Ectodermal cell (in vitro differentiated cells): Measurements from ENCODE around the gene AKAP13.
"Not testable (repeated sequence)": the region's sequence is repeated elsewhere in the genome, so short reads cannot be mapped to it uniquely, and the experiment has no call there.

ENCODE experiments used
- H3K27ac ChIP-seq: 2 replicates; pipeline ENCODE4 v1.7.0; 2013; ENCODE audit warnings: mild to moderate bottlenecking, low read depth, low read length; ENCODE audit not compliant: insufficient read depth, poor library complexity, severe bottlenecking
- H3K27me3 ChIP-seq: 2 replicates; pipeline ENCODE4 v1.7.0; 2013; ENCODE audit warnings: mild to moderate bottlenecking, low read length; ENCODE audit not compliant: insufficient read depth, control insufficient read depth, poor library complexity, severe bottlenecking
- H3K36me3 ChIP-seq: one replicate; pipeline ENCODE4 v1.7.0; 2013; ENCODE audit warnings: low read length; ENCODE audit not compliant: control insufficient read depth, insufficient read depth
- H3K4me1 ChIP-seq: one replicate; pipeline ENCODE4 v1.7.0; 2013; ENCODE audit warnings: low read length; ENCODE audit not compliant: control insufficient read depth, insufficient read depth
- H3K4me3 ChIP-seq: 2 replicates; pipeline ENCODE4 v1.7.0; 2013; ENCODE audit warnings: low read depth, low read length, control low read depth; ENCODE audit not compliant: insufficient read depth
- H3K9me3 ChIP-seq: 2 replicates; pipeline ENCODE4 v1.7.0; 2013; ENCODE audit warnings: mild to moderate bottlenecking, low read length, moderate library complexity; ENCODE audit not compliant: control insufficient read depth
- WGBS, 2 experiments: methylation state at CpG; one replicate each; pipeline ENCODE4 v1.1.7; 2013; ENCODE audit warnings: missing lambda C conversion rate in 2 of 2; 5-methylcytosine and 5-hydroxymethylcytosine counted together

Gene AKAP13

GRCh38 chr15:85527895-85528294, 147.5 kb downstream of the AKAP13 start:
- WGBS, 2 experiments = 92 to 98% methylated on average over 2 to 3 of the region's 3 CpGs
- H3K4me1 ChIP-seq = peaks cover 2% of the 10 kb centered on the region
- no peaks in the 10 kb centered on the region for H3K36me3 ChIP-seq
- H3K27me3 ChIP-seq = no peaks in the 10 kb centered on the region
- no peak overlapping the region for H3K4me3 ChIP-seq
- H3K27ac ChIP-seq = no peak overlapping the region
- no peaks in the 10 kb centered on the region for H3K9me3 ChIP-seq

DNA sequence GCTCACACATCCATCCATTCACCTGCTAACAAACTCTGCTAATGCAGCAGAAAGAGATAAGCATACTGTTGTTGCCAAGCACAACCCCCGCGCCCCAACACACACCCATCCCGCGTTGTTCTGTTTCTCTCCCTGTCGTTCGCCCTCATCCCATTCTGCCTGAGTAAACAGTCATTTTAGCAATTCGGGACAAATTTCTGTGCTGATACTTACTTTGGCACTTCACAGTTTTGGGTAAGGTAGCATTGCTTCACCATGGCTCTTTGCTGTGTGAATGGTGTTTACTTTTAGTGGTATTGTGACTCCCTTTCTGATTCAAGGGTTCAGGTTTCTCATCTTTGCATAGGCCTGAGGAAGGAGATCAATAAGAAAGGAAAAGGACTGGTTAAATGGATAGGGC, 149.7 kb downstream of the AKAP13 start:
- Histone ChIP-seq H3K9me3 (no peaks in the 10 kb centered on the region), H3K27me3 (no peaks in the 10 kb centered on the region), H3K4me1 (peaks cover 2% of the 10 kb centered on the region), H3K27ac (no peak overlapping the region), H3K36me3 (peaks cover 7% of the 10 kb centered on the region), H3K4me3 (no peak overlapping the region)
- WGBS, 2 experiments = 78 to 80% methylated on average over 7 of the region's 7 CpGs

GRCh38 chr15:85531083-85531482, 150.7 kb downstream of the AKAP13 start:
- Histone ChIP-seq H3K27me3 (no peaks in the 10 kb centered on the region), H3K36me3 (peaks cover 7% of the 10 kb centered on the region)
- WGBS, 2 experiments = 92 to 94% methylated on average over 3 to 4 of the region's 4 CpGs

DNA sequence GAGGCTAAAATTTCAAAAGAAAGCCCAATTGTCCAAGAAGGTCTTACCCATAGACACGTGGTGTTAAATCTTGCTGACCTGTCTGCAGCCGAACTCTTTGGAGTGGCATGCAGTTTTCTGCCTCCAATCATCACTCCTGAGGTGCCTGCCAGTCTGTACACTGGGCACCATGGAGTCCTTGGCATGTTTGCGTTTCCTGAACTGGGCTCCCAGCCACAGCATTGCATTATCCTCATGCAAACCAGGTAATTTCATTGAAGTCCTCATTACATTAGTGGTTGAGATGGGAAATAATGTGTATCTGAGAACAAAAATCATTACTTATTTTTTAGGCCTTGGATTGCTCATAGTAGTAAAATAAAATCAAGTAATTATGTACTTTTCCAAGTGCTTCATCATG, 152.3 kb downstream of the AKAP13 start:
- peaks cover 7% of the 10 kb centered on the region for H3K36me3 ChIP-seq
- 94 to 96% methylated on average over 3 of the region's 3 CpGs for whole genome bisulfite sequencing, 2 experiments
- H3K4me3 ChIP-seq = no peak overlapping the region

More at GRCh38 chr15:85531083-85531482, 150.7 kb downstream of the AKAP13 start:
- Histone ChIP-seq H3K4me1 (peaks cover 2% of the 10 kb centered on the region), H3K4me3 (no peak overlapping the region), H3K27ac (no peak overlapping the region), H3K9me3 (no peaks in the 10 kb centered on the region)

DNA sequence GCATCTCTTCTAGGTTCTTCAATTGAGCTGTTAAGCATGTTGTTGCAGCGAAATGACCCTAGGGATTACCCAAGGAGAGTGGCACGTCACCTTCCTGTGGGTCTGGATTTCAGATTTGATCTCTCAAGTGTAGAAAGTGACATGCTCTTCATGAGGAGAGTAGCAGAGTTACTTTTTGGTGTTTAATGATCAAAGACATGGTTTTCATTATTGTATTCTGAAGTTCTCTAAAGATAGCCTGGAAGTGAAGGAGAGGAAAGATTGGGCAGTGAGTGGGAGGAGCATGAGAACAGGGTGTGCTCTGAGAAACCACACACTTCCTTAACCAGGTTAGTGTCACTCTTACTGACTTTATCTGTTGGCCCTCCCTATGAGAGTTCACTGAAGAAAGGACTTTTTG, 153.6 kb downstream of the AKAP13 start:
- H3K27me3 ChIP-seq = no peaks in the 10 kb centered on the region
- H3K4me3 ChIP-seq = no peak overlapping the region
- H3K27ac ChIP-seq = no peak overlapping the region
- H3K9me3 ChIP-seq = no peaks in the 10 kb centered on the region
- H3K4me1 ChIP-seq = no peaks in the 10 kb centered on the region
- 95 to 100% methylated on average over 2 of the region's 2 CpGs for WGBS, 2 experiments
- peaks cover 7% of the 10 kb centered on the region for H3K36me3 ChIP-seq

More for the DNA sequence above, 152.3 kb downstream of the AKAP13 start:
- peaks cover 2% of the 10 kb centered on the region for H3K4me1 ChIP-seq
- no peak overlapping the region for H3K27ac ChIP-seq
- no peaks in the 10 kb centered on the region for H3K9me3 ChIP-seq
- no peaks in the 10 kb centered on the region for H3K27me3 ChIP-seq

DNA sequence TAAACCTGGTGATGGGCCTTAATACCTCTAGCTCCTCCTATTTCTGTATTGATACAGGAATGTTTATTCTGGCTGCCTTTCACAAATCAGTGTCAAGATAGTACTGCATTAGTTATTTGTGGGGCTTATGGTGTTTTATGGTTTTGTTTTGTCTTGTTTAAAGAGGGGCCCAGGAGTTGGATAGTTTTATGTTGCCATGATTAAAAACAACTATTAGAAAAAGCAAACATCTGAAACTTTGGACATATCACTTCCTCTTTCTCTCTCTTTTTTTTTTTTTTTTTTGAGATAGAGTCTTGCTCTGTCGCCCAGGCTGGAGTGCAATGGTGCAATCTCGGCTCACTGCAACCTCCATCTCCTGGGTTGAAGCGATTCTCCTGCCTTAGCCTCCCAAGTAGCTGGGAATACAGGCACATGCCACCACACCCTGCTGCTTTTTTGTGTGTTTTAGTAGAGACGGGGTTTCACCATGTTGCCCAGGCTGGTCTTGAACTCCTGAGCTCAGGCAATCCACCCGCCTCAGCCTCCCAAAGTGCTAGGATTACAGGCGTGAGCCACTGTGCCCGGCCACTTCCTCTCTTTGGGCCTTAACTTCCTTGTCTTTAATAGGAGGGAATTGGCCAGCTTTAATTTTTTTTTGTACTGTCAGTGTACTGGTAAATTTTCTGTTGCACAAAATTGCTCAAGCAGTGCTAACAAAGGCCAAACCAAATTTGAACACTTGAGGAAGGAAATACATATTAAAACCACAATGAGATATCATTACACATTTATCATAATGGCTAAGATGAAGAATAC, 155.3 kb downstream of the AKAP13 start:
- H3K27me3 ChIP-seq, H3K36me3 ChIP-seq, H3K27ac ChIP-seq, H3K9me3 ChIP-seq, H3K4me1 ChIP-seq, H3K4me3 ChIP-seq: not testable (repeated sequence)
- WGBS, 2 experiments = 90 to 93% methylated on average over 7 of the region's 7 CpGs

DNA sequence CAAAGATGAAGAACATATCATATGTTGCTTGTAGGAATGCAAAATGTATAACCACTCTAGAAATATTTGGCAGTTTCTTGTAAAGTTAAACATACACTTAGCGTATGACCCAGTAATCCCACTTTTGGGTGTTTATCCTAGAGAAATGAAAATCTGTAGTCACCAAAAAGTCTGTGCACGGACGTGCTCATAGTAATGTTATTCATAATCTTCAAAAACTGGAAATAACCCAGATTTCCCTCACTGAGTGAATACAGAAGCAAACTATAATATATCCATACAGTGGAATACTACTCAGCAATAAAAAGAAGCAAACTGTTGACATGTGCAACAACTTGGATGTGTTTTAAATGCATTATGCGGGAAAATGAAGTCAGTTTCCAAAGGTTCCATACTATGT, 155.9 kb downstream of the AKAP13 start:
- Histone ChIP-seq H3K9me3 (no peaks in the 10 kb centered on the region), H3K27ac (no peak overlapping the region), H3K4me3 (no peak overlapping the region), H3K4me1 (no peaks in the 10 kb centered on the region), H3K36me3 (peaks cover 7% of the 10 kb centered on the region), H3K27me3 (no peaks in the 10 kb centered on the region)
- 74 to 88% methylated on average over 4 of the region's 4 CpGs for WGBS, 2 experiments

DNA sequence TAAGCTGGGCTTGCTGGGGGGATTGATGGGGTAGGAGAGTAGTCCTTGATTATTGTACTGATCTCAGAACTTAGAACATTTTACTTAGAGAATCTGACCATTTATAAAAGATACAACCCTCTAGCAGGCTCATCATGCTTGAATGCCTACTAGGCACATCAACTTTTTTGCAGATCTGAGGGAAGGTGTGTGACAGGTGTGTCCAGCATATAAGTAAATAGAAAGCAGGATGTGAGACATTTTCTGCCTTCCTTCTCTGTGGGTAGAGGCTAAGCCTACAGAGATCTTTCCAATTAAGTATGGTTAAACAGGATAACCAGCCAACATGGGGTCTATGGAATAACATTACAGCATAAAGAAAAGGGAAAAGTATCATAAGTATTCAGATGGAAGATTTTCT, 159.1 kb downstream of the AKAP13 start:
- no peak overlapping the region for H3K4me3 ChIP-seq
- peaks cover under 1% of the 10 kb centered on the region for H3K36me3 ChIP-seq
- H3K4me1 ChIP-seq = no peaks in the 10 kb centered on the region
- H3K9me3 ChIP-seq = no peaks in the 10 kb centered on the region
- H3K27me3 ChIP-seq = no peaks in the 10 kb centered on the region
- no peak overlapping the region for H3K27ac ChIP-seq

DNA sequence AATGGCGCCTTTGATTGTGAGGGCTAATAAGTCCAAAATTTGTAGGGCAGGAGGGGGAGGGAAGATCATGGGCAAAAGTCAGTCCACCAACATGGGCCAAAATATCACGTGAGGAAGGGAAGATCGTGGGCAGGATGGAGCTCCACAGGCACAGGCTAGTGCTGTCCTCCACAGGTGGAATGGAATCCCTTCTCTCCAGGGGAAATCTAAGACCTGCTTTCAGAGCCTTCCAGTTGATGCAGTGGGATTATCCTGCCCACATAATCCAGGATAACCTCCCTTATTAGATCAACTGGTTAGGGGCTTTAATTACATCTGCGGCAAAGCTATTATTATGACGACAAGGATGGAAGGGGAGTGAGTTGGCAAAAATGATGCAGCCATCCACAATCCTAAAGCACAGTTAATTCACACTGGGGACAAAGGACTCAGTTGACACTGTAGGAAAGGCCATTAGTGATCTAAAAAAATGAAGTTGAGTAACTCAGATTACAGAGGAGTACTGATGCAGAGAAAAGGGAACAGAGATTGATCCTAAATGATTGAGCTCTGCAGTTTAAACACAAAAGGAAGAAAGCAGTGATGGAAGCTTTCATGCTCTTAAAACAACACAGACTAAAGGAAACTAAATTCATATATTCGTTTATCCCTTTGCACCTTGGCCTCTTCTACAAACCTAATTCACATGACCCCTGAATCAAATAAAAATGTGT, 159.8 kb downstream of the AKAP13 start:
- 94% methylated on average over 5 to 6 of the region's 6 CpGs for WGBS, 2 experiments
- no peaks in the 10 kb centered on the region for H3K9me3 ChIP-seq
- no peaks in the 10 kb centered on the region for H3K27me3 ChIP-seq
- no peaks in the 10 kb centered on the region for H3K36me3 ChIP-seq
- no peak overlapping the region for H3K27ac ChIP-seq
- H3K4me1 ChIP-seq = no peaks in the 10 kb centered on the region
- H3K4me3 ChIP-seq = no peak overlapping the region

DNA sequence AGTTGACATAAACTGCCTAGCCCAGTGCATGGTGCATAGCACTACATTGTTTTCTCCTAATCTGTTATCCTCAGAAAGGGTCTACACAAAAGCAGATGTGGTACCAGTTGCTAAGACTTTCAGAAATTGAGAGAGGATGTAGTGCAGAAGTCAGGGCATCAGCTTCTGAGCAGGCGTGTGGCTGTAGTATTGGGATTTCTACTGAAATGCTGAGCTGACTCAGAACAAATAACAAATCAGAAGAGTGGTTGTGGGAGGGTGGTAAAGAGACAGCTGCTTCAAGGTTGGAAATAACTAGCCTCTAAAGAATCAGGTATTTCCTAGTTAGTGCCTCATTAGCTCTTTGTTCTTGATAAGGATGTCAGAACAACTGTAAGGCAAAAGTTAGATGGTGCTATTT, 161.3 kb downstream of the AKAP13 start:
- Histone ChIP-seq H3K4me3 (no peak overlapping the region), H3K36me3 (no peaks in the 10 kb centered on the region), H3K27ac (no peak overlapping the region), H3K27me3 (no peaks in the 10 kb centered on the region), H3K4me1 (no peaks in the 10 kb centered on the region), H3K9me3 (no peaks in the 10 kb centered on the region)
- WGBS, 2 experiments = 95 to 96% methylated on average over 1 of the region's 1 CpG
